Measurements from ENCODE around the gene TECTA.

DNA sequence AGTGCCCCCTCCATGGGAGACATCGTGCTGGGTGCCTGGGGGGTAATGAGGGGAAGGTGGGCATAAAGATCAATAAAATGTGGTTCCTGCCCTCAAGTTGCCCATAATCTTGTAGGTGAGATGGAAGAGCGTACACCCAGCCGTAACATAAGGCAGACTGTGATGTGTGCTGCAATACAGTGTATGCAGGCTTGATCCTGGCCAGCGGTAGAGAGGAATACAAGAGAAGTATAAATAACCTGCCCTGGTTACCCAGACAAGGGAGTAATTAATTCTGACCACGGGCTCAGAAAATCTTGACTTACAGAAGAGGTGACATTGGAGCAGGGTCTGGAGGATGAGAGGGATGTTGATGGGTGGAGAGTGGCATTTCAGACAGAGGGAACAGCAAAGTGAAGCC lies 43.7 kb downstream of the TECTA start:
- TF ChIP-seq RFX5 (IDR thresholded peaks at IDR 0.05; ENCODE audit: low read length) (no peak), CTCF (IDR thresholded peaks at IDR 0.05) (no peak), NRF1 (IDR thresholded peaks at IDR 0.05; ENCODE audit: low read depth, low read length) (no peak), CHD2 (IDR thresholded peaks at IDR 0.05; ENCODE audit: low read length, partially characterized antibody) (no peak), TAF1 (IDR thresholded peaks at IDR 0.05; ENCODE audit: borderline replicate concordance, low read depth, low read length) (no peak), TEAD4 (IDR thresholded peaks at IDR 0.05; ENCODE audit: borderline replicate concordance, insufficient read depth) (no peak), EZH2phosphoT487 (IDR thresholded peaks at IDR 0.05; ENCODE audit: borderline replicate concordance, low read depth) (no peak), NFIC (IDR thresholded peaks at IDR 0.05; ENCODE audit: borderline replicate concordance) (no peak), REST (IDR thresholded peaks at IDR 0.05; ENCODE audit: low read depth, low read length) (no peak), MXI1 (IDR thresholded peaks at IDR 0.05; ENCODE audit: low read depth, low read length) (no peak), POLR2AphosphoS5 (IDR thresholded peaks at IDR 0.05; ENCODE audit: low read depth, low read length) (no peak), USF2 (IDR thresholded peaks at IDR 0.05; ENCODE audit: borderline replicate concordance, low read depth, low read length) (no peak), JUND (IDR thresholded peaks at IDR 0.05) (no peak)
- TF ChIP-seq, protein P1, sequence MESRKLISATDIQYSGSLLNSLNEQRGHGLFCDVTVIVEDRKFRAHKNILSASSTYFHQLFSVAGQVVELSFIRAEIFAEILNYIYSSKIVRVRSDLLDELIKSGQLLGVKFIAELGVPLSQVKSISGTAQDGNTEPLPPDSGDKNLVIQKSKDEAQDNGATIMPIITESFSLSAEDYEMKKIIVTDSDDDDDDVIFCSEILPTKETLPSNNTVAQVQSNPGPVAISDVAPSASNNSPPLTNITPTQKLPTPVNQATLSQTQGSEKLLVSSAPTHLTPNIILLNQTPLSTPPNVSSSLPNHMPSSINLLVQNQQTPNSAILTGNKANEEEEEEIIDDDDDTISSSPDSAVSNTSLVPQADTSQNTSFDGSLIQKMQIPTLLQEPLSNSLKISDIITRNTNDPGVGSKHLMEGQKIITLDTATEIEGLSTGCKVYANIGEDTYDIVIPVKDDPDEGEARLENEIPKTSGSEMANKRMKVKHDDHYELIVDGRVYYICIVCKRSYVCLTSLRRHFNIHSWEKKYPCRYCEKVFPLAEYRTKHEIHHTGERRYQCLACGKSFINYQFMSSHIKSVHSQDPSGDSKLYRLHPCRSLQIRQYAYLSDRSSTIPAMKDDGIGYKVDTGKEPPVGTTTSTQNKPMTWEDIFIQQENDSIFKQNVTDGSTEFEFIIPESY (IDR thresholded peaks at IDR 0.05; ENCODE audit: borderline replicate concordance, low read depth): no peak
